H1 (cell line): Measurements from ENCODE around the gene KIF1C. TPM values are rescaled to one million over a fixed set of nuclear protein-coding genes. Genes with fewer than 3 reads are reported as not detected.
A peak's percentile ranks its signal among the peaks of the same experiment; 100 is the strongest.

Experiments used
- BCL11A ChIP-seq, 2 experiments: IDR thresholded peaks; one replicate each; pipeline ENCODE4 v1.6.1; 2011; ENCODE audit warnings: low read depth in 2 of 2, low read length in 2 of 2, mild to moderate bottlenecking in 2 of 2
- CBX8 ChIP-seq: fragments of 300-800, 300-1000 bp; sonication (generic); IDR thresholded peaks from 2 replicates; pipeline ENCODE4 v1.7.1; 2016; ENCODE audit warnings: low read depth, low read length, borderline replicate concordance
- CEBPB ChIP-seq: IDR thresholded peaks from 2 replicates; pipeline ENCODE4 v1.6.1; 2012; ENCODE audit warnings: low read depth, low read length
- CTBP2 ChIP-seq: IDR thresholded peaks from 2 replicates; pipeline ENCODE4 v1.7.0; 2011; ENCODE audit warnings: borderline replicate concordance, mild to moderate bottlenecking, moderate library complexity, mixed read lengths, low read length; ENCODE audit not compliant: insufficient read depth, insufficient read length
- MAFK ChIP-seq: IDR thresholded peaks from 2 replicates; pipeline ENCODE4 v1.6.1; 2012; ENCODE audit warnings: low read depth, mild to moderate bottlenecking, improper control_type of control experiment, low read length
- PHF8 ChIP-seq: fragments of 200-600 bp; sonication (generic); conservative IDR thresholded peaks from 2 replicates; pipeline ENCODE4 v1.7.1; 2012; ENCODE audit warnings: low read depth, mild to moderate bottlenecking, inconsistent platforms, low read length, moderate library complexity
- RBBP5 ChIP-seq: IDR thresholded peaks from 2 replicates; pipeline ENCODE4 v1.7.1; 2012; ENCODE audit warnings: low read depth, mild to moderate bottlenecking, inconsistent platforms, low read length, moderate library complexity, borderline replicate concordance
- SAP30 ChIP-seq: fragments of 300-600 bp; sonication (generic); IDR thresholded peaks from 2 replicates; pipeline ENCODE4 v1.7.1; 2012; ENCODE audit warnings: low read length, moderate library complexity, mild to moderate bottlenecking, inconsistent platforms; ENCODE audit not compliant: insufficient read depth, insufficient replicate concordance
- TAF1 ChIP-seq: IDR thresholded peaks from 2 replicates; pipeline ENCODE4 v1.6.1; 2011; ENCODE audit warnings: mild to moderate bottlenecking, low read depth, low read length
- YY1 ChIP-seq: IDR thresholded peaks from 2 replicates; pipeline ENCODE4 v1.6.1; 2011; ENCODE audit warnings: low read depth, mild to moderate bottlenecking, low read length
- ZNF274 ChIP-seq: IDR thresholded peaks from 2 replicates; pipeline ENCODE4 v1.7.0; 2012; ENCODE audit warnings: low read length, borderline replicate concordance; ENCODE audit errors: extremely low read depth
- polyA plus RNA-seq, 7 experiments: library from polyadenylated mRNA; depleted of rRNA in 3 of 7; stranded (reverse) in 5 of 7; unstranded in 2 of 7; fragments of >200 nt in 5 of 7; fragments of 200-250 nt in 2 of 7; gene quantifications; 1 replicate in 5 of 7; 2 replicates in 1 of 7; 4 replicates in 1 of 7; pipeline versions ENCODE4 v1.2.1 to v1.2.3, GENCODE V29; 2011 to 2013; ENCODE audit warnings: missing spikeins in 2 of 7, mixed read lengths in 2 of 7
- total RNA-seq: library from RNA; stranded (reverse); fragmentation: NEBNext Ultra II Directional; extraction: Animal tissue kit (Norgen Biotek cat#: 25700); gene quantifications from 2 replicates; pipeline ENCODE4 v1.2.1, GENCODE V29; 2021
- TF ChIP-seq, protein P1 (sequence below): IDR thresholded peaks from 2 replicates; pipeline ENCODE4 v1.6.1; 2012; ENCODE audit warnings: low read length, inconsistent platforms
- TF ChIP-seq, protein P2 (sequence below): IDR thresholded peaks from 2 replicates; pipeline ENCODE4 v1.6.1; 2012; ENCODE audit warnings: inconsistent platforms
- TF ChIP-seq, protein P3 (sequence below): IDR thresholded peaks from 2 replicates; pipeline ENCODE4 v1.6.1; 2011; ENCODE audit warnings: low read length, improper control_type of control experiment

KIF1C gene
- total and polyA plus RNA-seq, 2 of the 8 experiments (the other 6 are each of a cell fraction or from before 2014, with no cell fraction given) = 14.3 to 114 TPM

DNA sequence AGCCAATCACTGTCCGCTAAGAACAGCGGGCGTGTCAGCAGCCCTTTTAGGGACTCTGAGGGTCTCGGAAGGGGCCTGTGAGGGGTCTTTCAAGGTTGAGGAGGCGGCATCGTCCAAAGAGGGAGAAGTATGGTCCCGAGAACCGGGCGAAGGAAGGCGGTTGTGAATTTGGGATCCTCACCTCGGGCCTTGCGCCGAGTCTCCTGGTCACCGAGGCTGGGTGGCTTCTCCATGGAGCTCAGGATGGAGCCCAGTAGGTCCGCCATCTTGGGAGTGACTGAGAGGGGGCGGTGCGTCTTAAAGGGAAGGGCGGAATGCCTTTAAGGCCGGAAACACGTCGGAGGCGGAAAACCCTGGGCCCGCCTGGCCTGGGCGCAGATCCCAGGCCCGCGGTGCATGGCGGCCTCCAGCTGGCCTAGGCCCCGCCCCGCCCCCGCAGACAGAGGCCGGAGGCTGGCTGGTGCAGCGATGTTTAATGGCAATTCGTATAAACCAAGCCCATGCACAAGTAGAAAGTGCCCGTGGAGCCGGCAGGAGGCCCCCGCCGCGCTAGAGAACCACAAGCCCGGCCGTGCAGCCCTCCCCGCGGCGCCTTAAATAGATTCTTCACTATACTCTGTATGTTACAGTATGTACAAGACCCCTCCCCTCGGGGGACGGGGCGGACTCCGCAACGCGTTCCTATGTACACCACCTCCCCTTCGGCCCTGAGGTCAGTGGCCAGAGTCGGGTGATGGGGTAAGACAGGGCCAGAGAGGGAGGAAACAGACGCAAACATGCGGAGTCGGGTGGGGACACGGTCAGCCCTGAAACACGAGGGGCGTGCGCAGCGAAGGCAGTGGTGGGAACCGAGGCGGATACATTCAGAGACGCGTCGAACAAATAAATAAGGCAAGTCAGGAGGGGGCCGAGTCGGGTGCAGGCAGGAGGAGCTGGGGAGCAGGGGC, 29.9 kb upstream of the KIF1C start, which contains the start of gene SPAG7 (continued):
- TF ChIP-seq CEBPB = no peak
- TF ChIP-seq CTBP2 = no peak
- TF ChIP-seq RBBP5 = peak; percentile 11; the same call in 1 of the 2 replicates
- peak; percentile 81 for TF ChIP-seq SAP30
- TF ChIP-seq YY1 = peak; percentile 98
- peak; percentile 93 for TF ChIP-seq PHF8
- no peak for TF ChIP-seq ZNF274
- TF ChIP-seq, protein P1, sequence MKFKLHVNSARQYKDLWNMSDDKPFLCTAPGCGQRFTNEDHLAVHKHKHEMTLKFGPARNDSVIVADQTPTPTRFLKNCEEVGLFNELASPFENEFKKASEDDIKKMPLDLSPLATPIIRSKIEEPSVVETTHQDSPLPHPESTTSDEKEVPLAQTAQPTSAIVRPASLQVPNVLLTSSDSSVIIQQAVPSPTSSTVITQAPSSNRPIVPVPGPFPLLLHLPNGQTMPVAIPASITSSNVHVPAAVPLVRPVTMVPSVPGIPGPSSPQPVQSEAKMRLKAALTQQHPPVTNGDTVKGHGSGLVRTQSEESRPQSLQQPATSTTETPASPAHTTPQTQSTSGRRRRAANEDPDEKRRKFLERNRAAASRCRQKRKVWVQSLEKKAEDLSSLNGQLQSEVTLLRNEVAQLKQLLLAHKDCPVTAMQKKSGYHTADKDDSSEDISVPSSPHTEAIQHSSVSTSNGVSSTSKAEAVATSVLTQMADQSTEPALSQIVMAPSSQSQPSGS = no peak
- no peak for TF ChIP-seq MAFK
- no peak for TF ChIP-seq CBX8
- TF ChIP-seq TAF1 = peak; percentile 92
- TF ChIP-seq BCL11A (IDR thresholded peaks at IDR 0.05; ENCODE audit: low read depth in 2 of 2, low read length in 2 of 2) = no peak
- TF ChIP-seq, protein P2, sequence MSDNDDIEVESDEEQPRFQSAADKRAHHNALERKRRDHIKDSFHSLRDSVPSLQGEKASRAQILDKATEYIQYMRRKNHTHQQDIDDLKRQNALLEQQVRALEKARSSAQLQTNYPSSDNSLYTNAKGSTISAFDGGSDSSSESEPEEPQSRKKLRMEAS = peak; percentile 81
- TF ChIP-seq, protein P3, sequence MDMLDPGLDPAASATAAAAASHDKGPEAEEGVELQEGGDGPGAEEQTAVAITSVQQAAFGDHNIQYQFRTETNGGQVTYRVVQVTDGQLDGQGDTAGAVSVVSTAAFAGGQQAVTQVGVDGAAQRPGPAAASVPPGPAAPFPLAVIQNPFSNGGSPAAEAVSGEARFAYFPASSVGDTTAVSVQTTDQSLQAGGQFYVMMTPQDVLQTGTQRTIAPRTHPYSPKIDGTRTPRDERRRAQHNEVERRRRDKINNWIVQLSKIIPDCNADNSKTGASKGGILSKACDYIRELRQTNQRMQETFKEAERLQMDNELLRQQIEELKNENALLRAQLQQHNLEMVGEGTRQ = no peak
